ENCODE data around the gene ARHGDIB.

DNA sequence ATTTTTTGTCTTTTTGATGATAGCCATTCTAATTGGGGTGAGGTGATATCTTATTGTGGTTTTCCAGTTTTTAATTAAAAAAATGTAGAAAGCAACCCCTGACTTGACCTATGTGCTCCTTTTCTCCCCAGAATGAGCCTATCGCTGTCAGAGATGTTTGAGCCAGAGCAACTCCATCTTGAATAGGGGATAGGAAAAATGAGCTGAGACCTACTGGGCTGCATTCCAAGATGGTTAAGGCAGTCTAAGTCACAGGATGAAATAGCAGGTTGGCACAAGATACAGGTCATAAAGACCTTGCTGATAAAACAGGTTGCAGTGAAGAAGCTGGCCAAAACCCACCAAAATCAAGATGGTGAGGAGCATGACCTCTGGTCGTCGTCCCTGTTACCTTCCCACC is 36.9 kb downstream of the ARHGDIB start:
- TF ChIP-seq, protein P1, sequence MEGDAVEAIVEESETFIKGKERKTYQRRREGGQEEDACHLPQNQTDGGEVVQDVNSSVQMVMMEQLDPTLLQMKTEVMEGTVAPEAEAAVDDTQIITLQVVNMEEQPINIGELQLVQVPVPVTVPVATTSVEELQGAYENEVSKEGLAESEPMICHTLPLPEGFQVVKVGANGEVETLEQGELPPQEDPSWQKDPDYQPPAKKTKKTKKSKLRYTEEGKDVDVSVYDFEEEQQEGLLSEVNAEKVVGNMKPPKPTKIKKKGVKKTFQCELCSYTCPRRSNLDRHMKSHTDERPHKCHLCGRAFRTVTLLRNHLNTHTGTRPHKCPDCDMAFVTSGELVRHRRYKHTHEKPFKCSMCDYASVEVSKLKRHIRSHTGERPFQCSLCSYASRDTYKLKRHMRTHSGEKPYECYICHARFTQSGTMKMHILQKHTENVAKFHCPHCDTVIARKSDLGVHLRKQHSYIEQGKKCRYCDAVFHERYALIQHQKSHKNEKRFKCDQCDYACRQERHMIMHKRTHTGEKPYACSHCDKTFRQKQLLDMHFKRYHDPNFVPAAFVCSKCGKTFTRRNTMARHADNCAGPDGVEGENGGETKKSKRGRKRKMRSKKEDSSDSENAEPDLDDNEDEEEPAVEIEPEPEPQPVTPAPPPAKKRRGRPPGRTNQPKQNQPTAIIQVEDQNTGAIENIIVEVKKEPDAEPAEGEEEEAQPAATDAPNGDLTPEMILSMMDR (conservative IDR thresholded peaks at IDR 0.05; ENCODE audit: low read depth, low read length), result no peak
- TF ChIP-seq NFE2L2 (IDR thresholded peaks at IDR 0.05; ENCODE audit: low read depth, low read length) (no peak), FOS (IDR thresholded peaks at IDR 0.05; ENCODE audit: low read depth, low read length) (no peak), BHLHE40 (IDR thresholded peaks at IDR 0.05; ENCODE audit: low read depth, low read length) (no peak), MAFK (IDR thresholded peaks at IDR 0.05; ENCODE audit: low read depth, low read length) (no peak), POLR2A (IDR thresholded peaks at IDR 0.05; ENCODE audit: low read depth, low read length) (no peak), RFX5 (IDR thresholded peaks at IDR 0.05; ENCODE audit: low read depth, low read length) (no peak), CEBPB (IDR thresholded peaks at IDR 0.05; ENCODE audit: low read depth, low read length) (no peak)
